HepG2 (cell line): Measurements from ENCODE around the gene GDPD4. TPM values are rescaled to one million over a fixed set of nuclear protein-coding genes. Genes with fewer than 3 reads are reported as not detected.
A peak's percentile ranks its signal among the peaks of the same experiment; 100 is the strongest.

Source experiments
- FOXP4 ChIP-seq: sonication (generic); formaldehyde crosslinking; IDR thresholded peaks from 2 replicates; pipeline ENCODE4 v1.4.0; 2020; ENCODE audit warnings: missing genetic modification reagents
- GMEB1 ChIP-seq: sonication (generic); formaldehyde crosslinking; IDR thresholded peaks from 2 replicates; pipeline ENCODE4 v1.5.1; 2020; ENCODE audit warnings: missing genetic modification reagents, mild to moderate bottlenecking, borderline replicate concordance
- HNRNPLL ChIP-seq: fragments of 200-400 bp; formaldehyde crosslinking; IDR thresholded peaks from 2 replicates; pipeline ENCODE4 v1.6.1; 2017; ENCODE audit warnings: mild to moderate bottlenecking, low read depth, low read length; ENCODE audit not compliant: poor library complexity, severe bottlenecking
- IKZF1 ChIP-seq: fragments of 450-650 bp; IDR thresholded peaks from 2 replicates; pipeline ENCODE4 v1.7.1; 2016
- MYPOP ChIP-seq: sonication (generic); formaldehyde crosslinking; IDR thresholded peaks from 2 replicates; pipeline ENCODE4 v1.8.1; 2023; ENCODE audit warnings: mild to moderate bottlenecking, moderate library complexity, missing genetic modification reagents
- NFKBIZ ChIP-seq: IDR thresholded peaks from 2 replicates; pipeline ENCODE4 v1.6.1; 2018; ENCODE audit warnings: missing genetic modification reagents, missing compliant biosample characterization
- POGZ ChIP-seq: sonication (generic); formaldehyde crosslinking; IDR thresholded peaks from 2 replicates; pipeline ENCODE4 v1.4.0; 2020; ENCODE audit warnings: mild to moderate bottlenecking, missing genetic modification reagents
- REST ChIP-seq, 2 experiments: IDR thresholded peaks; 2 replicates each; pipeline ENCODE4 v1.6.1; 2011 to 2012; ENCODE audit warnings: low read length in 2 of 2, borderline replicate concordance in 1 of 2, low read depth in 1 of 2, mild to moderate bottlenecking in 1 of 2, moderate library complexity in 1 of 2
- SOX5 ChIP-seq: IDR thresholded peaks from 2 replicates; pipeline ENCODE4 v1.6.1; 2016; ENCODE audit warnings: borderline replicate concordance
- TBL1XR1 ChIP-seq: fragments of 150-350 bp; IDR thresholded peaks from 2 replicates; pipeline ENCODE4 v1.6.1; 2014; ENCODE audit warnings: borderline replicate concordance, low read length; ENCODE audit not compliant: partially characterized antibody
- TBX3 ChIP-seq: fragments of 450-650 bp; IDR thresholded peaks from 2 replicates; pipeline ENCODE4 v1.6.1; 2017; ENCODE audit warnings: antibody characterized with exemption, mild to moderate bottlenecking, inconsistent platforms, borderline replicate concordance
- ZNF143 ChIP-seq: sonication (generic); formaldehyde crosslinking; IDR thresholded peaks from 2 replicates; pipeline ENCODE4 v1.4.0; 2020; ENCODE audit warnings: missing genetic modification reagents
- ZNF20 ChIP-seq: sonication (generic); formaldehyde crosslinking; IDR thresholded peaks from 2 replicates; pipeline ENCODE4 v1.4.0; 2020; ENCODE audit warnings: mild to moderate bottlenecking, moderate library complexity, missing genetic modification reagents
- ZNF232 ChIP-seq: sonication (generic); formaldehyde crosslinking; IDR thresholded peaks from 2 replicates; pipeline ENCODE4 v1.4.0; 2020; ENCODE audit warnings: missing genetic modification reagents, borderline replicate concordance
- ZNF513 ChIP-seq: sonication (generic); formaldehyde crosslinking; conservative IDR thresholded peaks from 2 replicates; pipeline ENCODE4 v1.5.0; 2020; ENCODE audit warnings: missing genetic modification reagents
- ZNF558 ChIP-seq: sonication (generic); formaldehyde crosslinking; IDR thresholded peaks from 2 replicates; pipeline ENCODE4 v1.9.0; 2022; ENCODE audit warnings: mild to moderate bottlenecking, missing genetic modification reagents, borderline replicate concordance
- ZNF615 ChIP-seq: sonication (generic); formaldehyde crosslinking; IDR thresholded peaks from 2 replicates; pipeline ENCODE4 v1.5.0; 2020; ENCODE audit warnings: mild to moderate bottlenecking, missing genetic modification reagents, borderline replicate concordance
- ZNF691 ChIP-seq: sonication (generic); formaldehyde crosslinking; IDR thresholded peaks from 2 replicates; pipeline ENCODE4 v1.4.0; 2020; ENCODE audit warnings: missing genetic modification reagents, low read depth, mild to moderate bottlenecking, borderline replicate concordance
- polyA plus RNA-seq, 8 experiments: library from polyadenylated mRNA; depleted of rRNA in 3 of 8; stranded (reverse) in 7 of 8; unstranded in 1 of 8; fragments of >200 nt; fragmentation: Illumina TruSeq in 4 of 8; extraction: Trizol in 4 of 8; gene quantifications; 2 replicates each; pipeline versions ENCODE4 v1.2.1 to v1.2.3, GENCODE V29; 2011 to 2016; ENCODE audit warnings: low read depth in 4 of 8, missing spikeins in 1 of 8, mixed read lengths in 1 of 8; ENCODE audit not compliant: insufficient read depth in 1 of 8
- total RNA-seq, 5 experiments: library from RNA; depleted of rRNA; stranded (reverse); fragments of >200 nt; fragmentation: Illumina TruSeq; extraction: Trizol; gene quantifications; 2 replicates each; pipeline ENCODE4 v1.2.3, GENCODE V29; 2016; ENCODE audit warnings: low read depth in 1 of 5

The GDPD4 gene
- total and polyA plus RNA-seq, 2 of the 13 experiments (the other 11 are each of a cell fraction or from before 2014, with no cell fraction given): not detected

- TF ChIP-seq TBL1XR1 (no peak), NFKBIZ (CRISPR knock-in tag) (no peak), FOXP4 (peak; percentile 38), ZNF232 (CRISPR knock-in tag) (no peak), POGZ (CRISPR knock-in tag) (peak; percentile 63), ZNF615 (CRISPR knock-in tag) (no peak), MYPOP (CRISPR knock-in tag) (no peak), ZNF513 (CRISPR knock-in tag) (no peak), ZNF558 (no peak), ZNF691 (no peak), IKZF1 (no peak), HNRNPLL (no peak), REST (IDR thresholded peaks at IDR 0.05; ENCODE audit: borderline replicate concordance in 1 of 2, low read depth in 1 of 2, low read length in 2 of 2) (no peak), TBX3 (peak; percentile 62; the same call in 1 of the 2 replicates), GMEB1 (CRISPR knock-in tag) (no peak), ZNF143 (CRISPR knock-in tag) (no peak), SOX5 (CRISPR knock-in tag) (peak; percentile 49), ZNF20 (CRISPR knock-in tag) (no peak)
These were observed 48.8 kb downstream of the GDPD4 start (continued) for GRCh38 chr11:77252555-77253270.
